GM21723 (cell line): Measurements from ENCODE around the gene COQ8A.
"Not testable (repeated sequence)": the region's sequence is repeated elsewhere in the genome, so short reads cannot be mapped to it uniquely, and the experiment has no call there.

Source experiments
- ATAC-seq: cut with Tn5 transposase; IDR thresholded peaks from one replicate; pipeline ENCODE4 v1.9.1; 2021; ENCODE audit warnings: mild to moderate bottlenecking, moderate library complexity; ENCODE audit not compliant: unreplicated experiment

Gene COQ8A

GRCh38 chr1:226983247-226983991 lies 43.3 kb downstream of the COQ8A start:
- no peak for ATAC-seq

GRCh38 chr1:226983992-226984364 lies 43.9 kb downstream of the COQ8A start:
- ATAC-seq: no peak

- no peak for ATAC-seq
Observed at GRCh38 chr1:226984521-226985238, 44.6 kb downstream of the COQ8A start.

- ATAC-seq: no peak
Observed at GRCh38 chr1:226985239-226985838, 45.2 kb downstream of the COQ8A start.

- no peak for ATAC-seq
Observed at GRCh38 chr1:226985839-226986463, 45.9 kb downstream of the COQ8A start.

- ATAC-seq: no peak
Observed at GRCh38 chr1:226986496-226987178, 46.5 kb downstream of the COQ8A start.

- no peak for ATAC-seq
Observed at GRCh38 chr1:226987179-226987536, 47.1 kb downstream of the COQ8A start.

GRCh38 chr1:226987623-226988333 lies 47.7 kb downstream of the COQ8A start:
- no peak for ATAC-seq

- no peak for ATAC-seq
Observed at GRCh38 chr1:226988334-226988666, 48.2 kb downstream of the COQ8A start.

GRCh38 chr1:226989085-226989920 lies 49.2 kb downstream of the COQ8A start:
- no peak for ATAC-seq

- ATAC-seq: peak; percentile 70
Observed at GRCh38 chr1:226990133-226990716, 50.1 kb downstream of the COQ8A start.

- ATAC-seq: no peak
Observed at GRCh38 chr1:226991920-226992319, 51.8 kb downstream of the COQ8A start.

- no peak for ATAC-seq
Observed at GRCh38 chr1:226993814-226994585, 53.9 kb downstream of the COQ8A start.

GRCh38 chr1:226994586-226995364 lies 54.7 kb downstream of the COQ8A start:
- no peak for ATAC-seq

GRCh38 chr1:226995365-226996332 lies 55.6 kb downstream of the COQ8A start:
- ATAC-seq: peak; percentile 99

- ATAC-seq: not testable (repeated sequence)
Observed at GRCh38 chr1:226999579-226999978, 59.5 kb downstream of the COQ8A start.
